Esophagus muscularis mucosa (tissue), 4 donors: ENCODE results near the gene TRERF1.

Source experiments
- EP300 ChIP-seq: sonication (generic); formaldehyde crosslinking; IDR thresholded peaks from one replicate; pipeline ENCODE4 v1.6.1; 2017; ENCODE audit warnings: antibody characterized with exemption
- POLR2A ChIP-seq: fragments of 450-650 bp; IDR thresholded peaks from one replicate; pipeline ENCODE4 v1.6.1; 2017; ENCODE audit warnings: antibody characterized with exemption, moderate library complexity, mild to moderate bottlenecking, low read depth
- POLR2AphosphoS5 ChIP-seq, 2 donors: sonication (generic); formaldehyde crosslinking; IDR thresholded peaks; one replicate each; pipeline ENCODE4 v1.6.1; 2017; ENCODE audit warnings: antibody characterized with exemption in 2 of 2
- TF ChIP-seq, protein P1 (sequence below), 3 experiments: fragments of 200-600 bp in 2 of 3; fragments of 450-650 bp in 1 of 3; sonication (generic) in 2 of 3; IDR thresholded peaks; one replicate each; pipeline ENCODE4 v1.5.1; 2017 to 2019; ENCODE audit warnings: antibody characterized with exemption in 3 of 3, mild to moderate bottlenecking in 2 of 3, moderate library complexity in 1 of 3

DNA sequence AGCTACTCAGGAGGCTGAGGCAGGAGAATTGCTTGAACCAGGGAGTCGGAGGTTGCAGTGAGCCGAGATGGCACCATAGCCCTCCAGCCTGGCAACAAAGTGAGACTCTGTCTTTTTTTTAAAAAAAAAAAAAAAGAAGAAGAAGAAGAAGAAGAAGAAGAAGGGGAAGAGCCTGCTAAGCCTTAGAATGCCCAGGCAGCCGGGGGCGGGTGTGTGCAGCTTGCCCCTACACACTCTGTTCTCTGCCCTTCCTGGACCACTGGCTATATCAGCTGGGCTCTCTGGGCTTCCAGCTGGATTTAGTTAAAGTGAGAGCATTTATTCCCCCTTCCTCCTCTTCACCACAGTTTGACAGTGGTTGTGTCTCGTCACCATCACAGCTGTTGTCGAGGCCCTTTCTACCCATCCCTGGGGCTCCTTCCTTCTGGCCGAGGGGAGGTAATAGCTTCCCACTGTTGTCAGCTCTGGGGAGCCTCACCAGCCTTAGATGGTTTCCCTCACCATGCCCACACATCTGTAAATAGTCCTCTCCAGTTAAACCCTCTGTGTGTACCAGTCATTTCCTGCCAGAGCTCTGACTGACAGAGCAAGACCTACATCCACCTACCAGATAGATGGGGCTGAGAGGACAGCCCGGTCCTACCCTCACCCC is 77.6 kb downstream of the TRERF1 start:
- TF ChIP-seq, protein P1, sequence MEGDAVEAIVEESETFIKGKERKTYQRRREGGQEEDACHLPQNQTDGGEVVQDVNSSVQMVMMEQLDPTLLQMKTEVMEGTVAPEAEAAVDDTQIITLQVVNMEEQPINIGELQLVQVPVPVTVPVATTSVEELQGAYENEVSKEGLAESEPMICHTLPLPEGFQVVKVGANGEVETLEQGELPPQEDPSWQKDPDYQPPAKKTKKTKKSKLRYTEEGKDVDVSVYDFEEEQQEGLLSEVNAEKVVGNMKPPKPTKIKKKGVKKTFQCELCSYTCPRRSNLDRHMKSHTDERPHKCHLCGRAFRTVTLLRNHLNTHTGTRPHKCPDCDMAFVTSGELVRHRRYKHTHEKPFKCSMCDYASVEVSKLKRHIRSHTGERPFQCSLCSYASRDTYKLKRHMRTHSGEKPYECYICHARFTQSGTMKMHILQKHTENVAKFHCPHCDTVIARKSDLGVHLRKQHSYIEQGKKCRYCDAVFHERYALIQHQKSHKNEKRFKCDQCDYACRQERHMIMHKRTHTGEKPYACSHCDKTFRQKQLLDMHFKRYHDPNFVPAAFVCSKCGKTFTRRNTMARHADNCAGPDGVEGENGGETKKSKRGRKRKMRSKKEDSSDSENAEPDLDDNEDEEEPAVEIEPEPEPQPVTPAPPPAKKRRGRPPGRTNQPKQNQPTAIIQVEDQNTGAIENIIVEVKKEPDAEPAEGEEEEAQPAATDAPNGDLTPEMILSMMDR (IDR thresholded peaks at IDR 0.05): no peak
- TF ChIP-seq POLR2A: no peak
- no peak for TF ChIP-seq POLR2AphosphoS5 (IDR thresholded peaks at IDR 0.05)
- TF ChIP-seq EP300: no peak
